Small intestine (tissue), 7 donors: ENCODE results near the gene NALCN. TPM values are rescaled to one million over a fixed set of nuclear protein-coding genes. Genes with fewer than 3 reads are reported as not detected.

Source experiments
- DNase-seq, 2 donors: peaks; one replicate each; pipeline versions ENCODE4 v3.0.0 to v3.0.0-alpha.2; 2013
- FAIRE-seq: peaks from 2 replicates; lab custom pipeline; 2012; peaks lifted over from hg19 to GRCh38; lab: Jason Lieb, UNC
- H3K27ac ChIP-seq, 3 donors: one replicate each; pipeline ENCODE4 v1.5.1; 2013; ENCODE audit warnings: low read length in 2 of 3, mild to moderate bottlenecking in 2 of 3, control low read depth in 1 of 3, inconsistent platforms in 1 of 3, low read depth in 1 of 3, moderate library complexity in 1 of 3
- H3K27me3 ChIP-seq, 3 donors: one replicate each; pipeline ENCODE4 v1.6.1; 2013; ENCODE audit warnings: low read length in 3 of 3, inconsistent platforms in 1 of 3; ENCODE audit not compliant: control insufficient read depth in 3 of 3, insufficient read depth in 3 of 3
- H3K36me3 ChIP-seq, 3 donors: one replicate each; pipeline ENCODE4 v1.6.1; 2013; ENCODE audit warnings: low read length in 3 of 3, inconsistent platforms in 1 of 3, low read depth in 1 of 3, mild to moderate bottlenecking in 1 of 3, moderate library complexity in 1 of 3; ENCODE audit not compliant: control insufficient read depth in 3 of 3, insufficient read depth in 2 of 3
- H3K4me1 ChIP-seq, 3 donors: one replicate each; pipeline ENCODE4 v1.6.1; 2013; ENCODE audit warnings: low read length in 2 of 3, inconsistent platforms in 1 of 3, low read depth in 1 of 3, mild to moderate bottlenecking in 1 of 3, moderate library complexity in 1 of 3; ENCODE audit not compliant: control insufficient read depth in 3 of 3, insufficient read depth in 2 of 3
- H3K4me3 ChIP-seq, 3 donors: one replicate each; pipeline ENCODE4 v1.5.1; 2013; ENCODE audit warnings: low read length in 3 of 3, control low read depth in 1 of 3, inconsistent platforms in 1 of 3, low read depth in 1 of 3, mild to moderate bottlenecking in 1 of 3, moderate library complexity in 1 of 3
- H3K9me3 ChIP-seq, 2 donors: one replicate each; pipeline ENCODE4 v1.6.1; 2013; ENCODE audit warnings: low read depth in 1 of 2, low read length in 1 of 2; ENCODE audit not compliant: control insufficient read depth in 2 of 2, insufficient read depth in 1 of 2
- WGBS, 3 donors: extraction: QIAGEN DNeasy Blood & Tissue Kit; methylation state at CpG; one replicate each; pipeline ENCODE4 v1.1.7; 2013; 5-methylcytosine and 5-hydroxymethylcytosine counted together
- polyA plus RNA-seq, 4 donors: library from polyadenylated mRNA; stranded (reverse) in 3 of 4; unstranded in 1 of 4; fragments of 200-250 nt in 3 of 4; fragments of 120-200 nt in 1 of 4; gene quantifications; one replicate each; pipeline versions ENCODE4 v1.2.1 to v1.2.3, GENCODE V29; 2013
- donor health status: healthy with polysubstance abuse.
- donor health status: control.
- donor health status: control.
- donor health status: Bipolar disorder and iron deficiency.
- donor health status: healthy.

Gene NALCN
- polyA plus RNA-seq, 4 donors: 0.13 to 0.46 TPM; not detected in 2

DNA sequence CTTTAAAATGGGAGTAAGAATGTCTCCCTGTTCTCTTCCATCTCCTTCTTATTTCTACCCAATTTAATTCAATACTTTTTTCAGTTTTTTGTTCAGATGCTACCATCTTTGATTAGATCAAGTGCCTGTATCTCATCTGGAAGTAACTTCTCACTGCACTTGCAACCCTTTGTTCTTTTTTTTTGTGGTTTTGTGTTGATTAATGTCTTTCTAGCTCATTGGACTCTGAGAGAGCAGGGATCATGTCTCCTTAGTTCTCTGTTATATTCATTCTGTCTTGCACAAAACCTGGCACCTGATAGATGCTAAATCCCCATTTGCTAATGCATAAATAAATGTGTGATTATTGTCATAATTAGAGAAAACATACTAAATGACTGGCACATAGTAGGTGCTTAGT lies 35.3 kb upstream of the NALCN start:
- Histone ChIP-seq H3K4me1 (no peaks in the 10 kb centered on the region), H3K27ac (no peak overlapping the region), H3K4me3 (no peak overlapping the region), H3K36me3 (no peaks in the 10 kb centered on the region), H3K27me3 (peaks cover 0 to 3% (median 2%) of the 10 kb centered on the region in 3 donors), H3K9me3 (no peaks in the 10 kb centered on the region)
- DNase-seq (no peak), FAIRE-seq (no peak)

DNA sequence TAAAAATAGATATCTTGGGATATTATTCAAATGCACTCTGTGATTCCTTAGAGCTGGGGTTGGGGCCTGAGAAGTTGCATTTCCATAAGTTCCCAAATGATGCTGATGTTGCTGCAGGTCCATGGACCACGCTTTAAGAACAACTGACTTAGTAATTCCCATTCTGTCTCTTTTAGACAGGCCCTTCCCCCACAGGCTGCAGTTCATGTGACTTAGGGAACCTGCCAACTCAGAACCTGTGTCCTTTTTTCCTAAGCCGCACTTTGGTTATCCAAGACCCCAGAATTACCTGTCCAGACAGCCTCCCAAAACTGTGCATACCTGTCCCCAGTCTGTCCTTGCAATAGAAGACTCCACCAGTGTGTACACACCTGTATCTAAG lies 34.4 kb upstream of the NALCN start:
- no peak overlapping the region for H3K27ac ChIP-seq
- DNase-seq (no peak), FAIRE-seq (no peak)
- H3K9me3 ChIP-seq: no peaks in the 10 kb centered on the region
- H3K27me3 ChIP-seq: peaks cover 0 to 3% (median 0%) of the 10 kb centered on the region in 3 donors
- no peaks in the 10 kb centered on the region for H3K4me1 ChIP-seq
- H3K4me3 ChIP-seq: no peak overlapping the region
- 86 to 87% (median 86%) methylated on average over 2 of the region's 2 CpGs for WGBS, 3 donors
- H3K36me3 ChIP-seq: no peaks in the 10 kb centered on the region

DNA sequence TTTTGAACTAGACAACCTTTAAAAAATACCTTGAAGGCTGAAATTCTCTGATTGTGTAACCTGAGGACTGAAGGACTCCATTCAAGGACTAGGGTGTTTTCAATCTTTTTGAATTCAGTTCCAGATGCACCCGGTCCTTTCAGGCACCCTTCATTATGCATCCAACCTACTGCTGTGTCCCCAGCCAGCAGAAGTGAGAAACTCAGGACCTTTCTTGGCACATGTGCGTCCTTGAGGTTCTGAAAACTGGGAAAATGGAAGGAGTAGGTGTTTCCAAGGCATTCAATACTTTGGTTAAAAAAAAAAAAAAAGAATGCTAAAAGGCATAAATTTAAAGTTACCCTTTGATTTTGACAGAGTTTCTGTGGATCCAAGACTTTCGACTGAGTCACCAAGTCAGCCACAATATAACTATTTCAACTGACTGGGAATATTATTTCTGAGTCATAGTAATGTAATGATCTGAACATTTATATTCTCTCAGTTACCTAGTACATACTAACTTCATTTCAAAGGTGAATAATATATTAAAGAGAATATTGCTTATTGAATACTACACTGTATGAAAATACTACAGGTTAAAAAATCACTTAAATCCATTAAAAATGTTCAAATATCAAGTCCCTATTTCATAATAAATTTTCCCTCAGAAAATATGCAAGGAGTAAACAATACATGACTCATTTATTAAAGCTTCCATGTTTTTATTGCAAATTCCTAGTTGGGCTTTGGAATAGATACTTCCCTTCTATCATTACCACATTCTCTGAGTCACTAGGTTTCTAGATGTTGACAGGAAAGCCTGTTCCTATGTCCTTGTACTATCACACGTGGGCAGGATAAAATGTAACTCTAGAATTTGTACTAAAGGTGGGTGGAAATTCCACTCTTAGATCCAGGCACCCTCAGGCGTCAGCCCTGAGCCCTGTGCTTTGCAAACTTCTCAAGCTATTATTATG lies 33.8 kb upstream of the NALCN start:
- FAIRE-seq (no peak), DNase-seq (no peak)
- Histone ChIP-seq H3K27ac (no peak overlapping the region), H3K4me1 (no peaks in the 10 kb centered on the region), H3K36me3 (no peaks in the 10 kb centered on the region), H3K27me3 (peaks cover 0 to 3% (median 0%) of the 10 kb centered on the region in 3 donors), H3K4me3 (no peak overlapping the region), H3K9me3 (no peaks in the 10 kb centered on the region)
- WGBS, 3 donors: 43 to 56% (median 48%) methylated on average over 5 of the region's 5 CpGs

DNA sequence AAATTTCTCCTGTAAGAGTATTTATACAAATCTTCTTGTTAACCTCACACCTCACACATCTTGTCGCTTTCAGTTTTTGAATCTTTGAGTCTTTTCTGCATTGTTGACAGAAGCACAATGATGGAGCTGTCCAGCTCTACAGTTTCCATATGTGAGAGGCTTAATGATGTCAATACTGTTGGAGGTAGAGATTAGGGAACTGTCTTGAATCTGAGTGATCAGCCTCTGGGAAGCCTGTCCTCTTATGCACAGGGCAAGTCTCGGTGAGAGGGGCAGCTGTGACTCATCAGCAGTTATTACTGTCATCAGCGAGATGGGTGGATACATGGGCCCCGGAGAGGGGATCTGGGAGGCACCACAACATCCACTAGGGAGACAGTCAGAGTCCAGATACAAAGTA lies 31.5 kb upstream of the NALCN start:
- H3K27me3 ChIP-seq: peaks cover 0 to 3% (median 0%) of the 10 kb centered on the region in 3 donors
- FAIRE-seq (no peak), DNase-seq (no peak)
- H3K4me3 ChIP-seq: no peak overlapping the region
- H3K4me1 ChIP-seq: no peaks in the 10 kb centered on the region
- no peaks in the 10 kb centered on the region for H3K9me3 ChIP-seq
- no peak overlapping the region for H3K27ac ChIP-seq
- H3K36me3 ChIP-seq: no peaks in the 10 kb centered on the region
- 66 to 69% (median 67%) methylated on average over 4 of the region's 4 CpGs for WGBS, 3 donors

DNA sequence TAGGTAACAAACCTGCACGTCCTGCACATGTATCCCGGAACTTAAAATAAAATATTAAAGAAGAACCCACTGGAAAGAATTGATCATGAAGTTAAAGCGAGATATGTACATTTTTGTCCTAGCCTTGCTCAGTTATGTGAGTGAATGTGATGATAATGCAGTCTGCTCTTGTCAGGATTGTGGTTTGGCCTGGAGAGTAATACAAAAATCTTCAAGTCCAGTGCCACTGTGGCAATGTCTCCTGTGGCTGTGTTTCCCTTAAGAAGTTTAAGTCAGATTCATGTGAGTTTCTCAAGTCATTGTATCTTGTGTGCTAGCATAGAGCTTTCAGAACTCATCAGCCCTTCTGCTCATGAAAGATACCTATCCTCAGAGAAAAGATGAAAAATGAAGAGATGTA lies 18.2 kb upstream of the NALCN start:
- 77 to 87% (median 81%) methylated on average over 3 of the region's 3 CpGs for WGBS, 3 donors
- H3K27ac ChIP-seq: no peak overlapping the region
- H3K4me3 ChIP-seq: no peak overlapping the region
- DNase-seq (no peak), FAIRE-seq (no peak)
- H3K27me3 ChIP-seq: no peaks in the 10 kb centered on the region
- no peaks in the 10 kb centered on the region for H3K4me1 ChIP-seq
- no peaks in the 10 kb centered on the region for H3K36me3 ChIP-seq
- no peaks in the 10 kb centered on the region for H3K9me3 ChIP-seq

DNA sequence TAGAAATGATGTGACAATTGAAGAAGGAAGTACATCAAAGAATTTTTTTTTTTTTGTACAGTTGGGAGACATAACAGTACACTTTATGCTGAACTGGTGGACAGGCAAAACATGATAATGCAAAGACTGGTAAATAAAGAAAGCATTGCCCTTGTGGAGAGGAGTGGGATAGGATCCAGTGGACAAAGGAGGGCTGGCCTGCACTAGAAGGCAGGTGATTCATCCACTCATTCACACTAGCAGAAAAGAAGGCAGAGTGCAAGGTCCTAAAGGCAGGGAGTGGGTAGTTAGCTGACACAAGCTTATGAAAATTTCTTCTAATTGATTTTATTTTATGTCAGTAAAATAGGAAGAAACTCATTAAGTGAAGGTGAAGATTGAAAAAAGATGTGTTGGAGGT lies 17.6 kb upstream of the NALCN start:
- Histone ChIP-seq H3K27me3 (no peaks in the 10 kb centered on the region), H3K9me3 (no peaks in the 10 kb centered on the region), H3K4me1 (no peaks in the 10 kb centered on the region), H3K4me3 (no peak overlapping the region), H3K27ac (no peak overlapping the region), H3K36me3 (no peaks in the 10 kb centered on the region)
- DNase-seq (no peak), FAIRE-seq (no peak)

DNA sequence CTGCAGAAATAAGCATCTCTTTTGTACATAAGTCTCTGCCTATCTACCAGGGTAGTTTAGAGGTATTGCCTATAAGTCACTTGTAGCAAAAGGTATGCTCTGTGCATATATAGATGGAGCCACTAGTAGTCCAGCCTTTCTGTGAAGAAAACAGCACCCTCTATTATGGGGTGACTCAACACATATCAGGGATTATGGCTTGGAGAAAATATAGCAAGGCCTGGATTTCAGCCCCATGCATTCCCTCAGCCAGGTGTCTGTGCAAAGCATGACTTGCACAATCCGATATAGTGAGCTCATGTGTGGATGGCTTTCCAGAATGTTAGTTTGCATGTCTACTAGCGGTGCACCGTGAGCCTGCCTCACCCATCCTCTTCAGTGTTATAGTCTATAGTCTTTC lies 13.4 kb upstream of the NALCN start:
- WGBS, 3 donors: 88 to 92% (median 88%) methylated on average over 3 of the region's 3 CpGs
- no peak for FAIRE-seq
- Histone ChIP-seq H3K27ac (no peak overlapping the region), H3K4me1 (no peaks in the 10 kb centered on the region), H3K36me3 (no peaks in the 10 kb centered on the region), H3K9me3 (no peaks in the 10 kb centered on the region), H3K27me3 (no peaks in the 10 kb centered on the region), H3K4me3 (no peak overlapping the region)
- no peak for DNase-seq

DNA sequence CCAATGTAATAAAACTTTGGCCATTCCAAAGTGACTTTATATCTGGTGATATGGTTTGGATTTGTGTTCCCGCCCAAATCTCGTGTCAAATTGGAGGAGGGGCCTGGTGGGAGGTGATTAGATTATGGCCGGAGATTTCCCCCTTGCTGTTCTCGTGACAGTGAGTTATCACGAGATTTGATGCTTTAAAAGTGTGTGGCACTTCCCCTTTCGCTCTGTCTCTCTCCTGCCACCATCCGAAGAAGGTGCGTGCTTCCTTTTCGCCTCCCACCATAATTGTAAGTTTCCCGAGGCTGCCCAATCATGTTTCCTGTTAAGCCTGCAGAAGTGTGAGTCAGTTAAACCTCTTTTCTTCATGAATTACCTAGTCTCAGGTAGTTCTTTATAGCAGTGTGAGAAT lies 9.3 kb upstream of the NALCN start:
- Histone ChIP-seq H3K36me3 (no peaks in the 10 kb centered on the region), H3K9me3 (no peaks in the 10 kb centered on the region), H3K27me3 (no peaks in the 10 kb centered on the region), H3K27ac (no peak overlapping the region), H3K4me1 (no peaks in the 10 kb centered on the region), H3K4me3 (no peak overlapping the region)
- WGBS, 3 donors: 60 to 75% (median 62%) methylated on average over 10 of the region's 10 CpGs
- FAIRE-seq: no peak
- DNase-seq: no peak

DNA sequence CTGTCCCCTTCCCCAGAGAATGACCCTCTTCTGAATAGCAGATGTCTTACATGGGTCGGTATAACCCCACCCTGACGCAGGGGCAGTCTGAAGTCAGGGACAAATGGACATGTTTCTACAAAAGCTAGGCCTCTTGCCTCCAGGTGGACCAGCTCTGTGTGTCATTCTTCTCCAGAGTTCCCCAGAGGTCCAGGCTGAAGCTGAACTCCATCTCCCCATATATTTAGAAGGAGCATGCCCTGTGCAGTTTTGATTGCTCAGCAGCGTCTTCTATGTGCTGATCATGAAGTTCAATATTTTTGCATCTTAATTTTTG lies 8.8 kb upstream of the NALCN start:
- Histone ChIP-seq H3K4me1 (no peaks in the 10 kb centered on the region), H3K36me3 (no peaks in the 10 kb centered on the region), H3K27me3 (no peaks in the 10 kb centered on the region), H3K9me3 (no peaks in the 10 kb centered on the region), H3K4me3 (no peak overlapping the region), H3K27ac (no peak overlapping the region)
- no peak for FAIRE-seq
- no peak for DNase-seq
- 85 to 89% (median 88%) methylated on average over 3 of the region's 3 CpGs for whole genome bisulfite sequencing, 3 donors
